Measurements from ENCODE around the gene DNAJC1. TPM values are rescaled to one million over a fixed set of nuclear protein-coding genes. Genes with fewer than 3 reads are reported as not detected.

DNAJC1 gene
- total and polyA plus RNA-seq, 4 donors, result 21.2 to 48.1 (median 32.5) TPM

DNA sequence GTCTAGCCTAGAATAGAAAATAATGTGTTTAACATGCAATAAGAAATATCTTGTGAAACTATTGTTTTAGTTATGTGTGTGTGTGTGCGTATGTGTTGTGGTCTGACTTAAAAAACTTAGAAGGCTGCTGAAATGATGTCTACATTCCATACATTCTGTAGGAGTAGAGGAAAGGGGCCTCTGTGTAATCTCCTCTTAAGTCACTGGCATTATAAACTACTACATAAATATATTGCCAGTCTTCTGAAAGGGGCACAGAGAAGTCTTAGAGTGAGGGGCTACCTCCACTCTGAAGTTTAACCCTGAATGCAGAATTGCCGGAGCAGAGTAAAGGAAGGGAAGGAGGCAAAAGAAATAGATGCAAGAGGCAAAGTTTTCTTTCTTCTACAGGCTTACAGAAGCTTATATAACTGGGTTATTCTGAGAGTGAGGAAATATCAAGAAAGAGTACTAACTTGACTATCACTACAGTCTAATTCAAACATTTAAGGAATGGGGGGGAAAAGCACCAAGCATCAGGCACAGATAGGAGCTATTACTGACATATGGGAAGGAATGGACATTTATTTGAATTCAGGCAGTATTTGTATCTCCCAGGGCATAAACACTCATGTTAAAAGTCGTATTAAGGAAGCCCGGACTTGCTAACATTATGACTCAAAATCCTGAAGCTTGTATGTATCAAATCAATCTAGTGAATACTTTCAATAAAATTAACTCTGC is 75.7 kb downstream of the DNAJC1 start:
- Histone ChIP-seq H3K9me3 (ENCODE audit: control insufficient read depth in 4 of 4, low read length in 3 of 4) (no peaks in the 10 kb centered on the region), H3K4me1 (ENCODE audit: control insufficient read depth in 4 of 4, insufficient read depth in 4 of 4, low read length in 3 of 4) (no peaks in the 10 kb centered on the region), H3K36me3 (ENCODE audit: control insufficient read depth in 4 of 4, insufficient read depth in 3 of 4, low read depth in 1 of 4, low read length in 3 of 4) (no peaks in the 10 kb centered on the region), H3K27me3 (ENCODE audit: control insufficient read depth in 4 of 4, insufficient read depth in 4 of 4, low read length in 3 of 4) (no peaks in the 10 kb centered on the region), H3K9ac (ENCODE audit: low read depth in 1 of 2, low read length in 2 of 2) (no peak overlapping the region), H3K4me3 (ENCODE audit: low read depth in 1 of 3, low read length in 3 of 3) (no peak overlapping the region), H3K27ac (ENCODE audit: low read depth in 1 of 2, low read length in 2 of 2) (no peak overlapping the region)
- TF ChIP-seq MAX (IDR thresholded peaks at IDR 0.05) (no peak), SP1 (IDR thresholded peaks at IDR 0.05) (no peak), EGR1 (IDR thresholded peaks at IDR 0.05; ENCODE audit: low read depth in 2 of 2) (no peak), NR2F2 (IDR thresholded peaks at IDR 0.05) (no peak), JUND (IDR thresholded peaks at IDR 0.05) (no peak), CTCF (IDR thresholded peaks at IDR 0.05; ENCODE audit: low read depth, low read length, missing input control) (no peak), FOXA2 (IDR thresholded peaks at IDR 0.05) (no peak)
- TF ChIP-seq, protein P1, sequence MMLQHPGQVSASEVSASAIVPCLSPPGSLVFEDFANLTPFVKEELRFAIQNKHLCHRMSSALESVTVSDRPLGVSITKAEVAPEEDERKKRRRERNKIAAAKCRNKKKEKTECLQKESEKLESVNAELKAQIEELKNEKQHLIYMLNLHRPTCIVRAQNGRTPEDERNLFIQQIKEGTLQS (IDR thresholded peaks at IDR 0.05), result no peak
- TF ChIP-seq, protein P2, sequence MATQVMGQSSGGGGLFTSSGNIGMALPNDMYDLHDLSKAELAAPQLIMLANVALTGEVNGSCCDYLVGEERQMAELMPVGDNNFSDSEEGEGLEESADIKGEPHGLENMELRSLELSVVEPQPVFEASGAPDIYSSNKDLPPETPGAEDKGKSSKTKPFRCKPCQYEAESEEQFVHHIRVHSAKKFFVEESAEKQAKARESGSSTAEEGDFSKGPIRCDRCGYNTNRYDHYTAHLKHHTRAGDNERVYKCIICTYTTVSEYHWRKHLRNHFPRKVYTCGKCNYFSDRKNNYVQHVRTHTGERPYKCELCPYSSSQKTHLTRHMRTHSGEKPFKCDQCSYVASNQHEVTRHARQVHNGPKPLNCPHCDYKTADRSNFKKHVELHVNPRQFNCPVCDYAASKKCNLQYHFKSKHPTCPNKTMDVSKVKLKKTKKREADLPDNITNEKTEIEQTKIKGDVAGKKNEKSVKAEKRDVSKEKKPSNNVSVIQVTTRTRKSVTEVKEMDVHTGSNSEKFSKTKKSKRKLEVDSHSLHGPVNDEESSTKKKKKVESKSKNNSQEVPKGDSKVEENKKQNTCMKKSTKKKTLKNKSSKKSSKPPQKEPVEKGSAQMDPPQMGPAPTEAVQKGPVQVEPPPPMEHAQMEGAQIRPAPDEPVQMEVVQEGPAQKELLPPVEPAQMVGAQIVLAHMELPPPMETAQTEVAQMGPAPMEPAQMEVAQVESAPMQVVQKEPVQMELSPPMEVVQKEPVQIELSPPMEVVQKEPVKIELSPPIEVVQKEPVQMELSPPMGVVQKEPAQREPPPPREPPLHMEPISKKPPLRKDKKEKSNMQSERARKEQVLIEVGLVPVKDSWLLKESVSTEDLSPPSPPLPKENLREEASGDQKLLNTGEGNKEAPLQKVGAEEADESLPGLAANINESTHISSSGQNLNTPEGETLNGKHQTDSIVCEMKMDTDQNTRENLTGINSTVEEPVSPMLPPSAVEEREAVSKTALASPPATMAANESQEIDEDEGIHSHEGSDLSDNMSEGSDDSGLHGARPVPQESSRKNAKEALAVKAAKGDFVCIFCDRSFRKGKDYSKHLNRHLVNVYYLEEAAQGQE (IDR thresholded peaks at IDR 0.05), result no peak
- DNase-seq (ENCODE audit: low spot score), result no peak
- 94% methylated on average over 4 of the region's 4 CpGs for WGBS

DNA sequence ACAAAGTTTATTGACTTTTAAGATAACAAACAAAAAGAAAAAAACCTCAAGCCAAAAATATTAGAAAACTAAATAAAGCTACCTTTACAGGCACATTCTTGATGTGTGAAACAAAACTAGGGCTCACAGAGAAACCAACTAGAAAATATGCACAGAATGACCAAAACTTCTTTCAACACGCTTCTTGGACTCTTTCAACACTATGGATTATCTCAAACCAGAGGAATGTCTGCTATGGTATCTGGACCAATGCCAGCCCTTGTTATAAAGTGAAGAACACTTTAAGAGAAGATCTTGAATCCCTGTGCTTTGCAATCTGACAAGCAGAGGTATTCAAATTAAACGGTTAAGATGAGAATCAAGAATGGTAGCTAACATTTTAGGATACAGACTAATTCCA is 76.6 kb downstream of the DNAJC1 start:
- H3K36me3 ChIP-seq (ENCODE audit: control insufficient read depth in 4 of 4, insufficient read depth in 3 of 4, low read depth in 1 of 4, low read length in 3 of 4), result no peaks in the 10 kb centered on the region
- TF ChIP-seq EGR1 (IDR thresholded peaks at IDR 0.05; ENCODE audit: low read depth in 2 of 2) (no peak), GABPA (IDR thresholded peaks at IDR 0.05 in 1 of 2, conservative IDR thresholded peaks at IDR 0.05 in 1 of 2) (no peak)
- H3K27me3 ChIP-seq (ENCODE audit: control insufficient read depth in 4 of 4, insufficient read depth in 4 of 4, low read length in 3 of 4), result no peaks in the 10 kb centered on the region
- 79% methylated on average over 2 of the region's 2 CpGs for WGBS
- no peak overlapping the region for H3K4me3 ChIP-seq (ENCODE audit: low read depth in 1 of 3, low read length in 3 of 3)
- H3K4me1 ChIP-seq (ENCODE audit: control insufficient read depth in 4 of 4, insufficient read depth in 4 of 4, low read length in 3 of 4), result no peaks in the 10 kb centered on the region
- H3K27ac ChIP-seq (ENCODE audit: low read depth in 1 of 2, low read length in 2 of 2), result no peak overlapping the region
- H3K9me3 ChIP-seq (ENCODE audit: control insufficient read depth in 4 of 4, low read length in 3 of 4), result no peaks in the 10 kb centered on the region
- DNase-seq (ENCODE audit: low spot score), result no peak
- H3K9ac ChIP-seq (ENCODE audit: low read depth in 1 of 2, low read length in 2 of 2), result no peak overlapping the region

DNA sequence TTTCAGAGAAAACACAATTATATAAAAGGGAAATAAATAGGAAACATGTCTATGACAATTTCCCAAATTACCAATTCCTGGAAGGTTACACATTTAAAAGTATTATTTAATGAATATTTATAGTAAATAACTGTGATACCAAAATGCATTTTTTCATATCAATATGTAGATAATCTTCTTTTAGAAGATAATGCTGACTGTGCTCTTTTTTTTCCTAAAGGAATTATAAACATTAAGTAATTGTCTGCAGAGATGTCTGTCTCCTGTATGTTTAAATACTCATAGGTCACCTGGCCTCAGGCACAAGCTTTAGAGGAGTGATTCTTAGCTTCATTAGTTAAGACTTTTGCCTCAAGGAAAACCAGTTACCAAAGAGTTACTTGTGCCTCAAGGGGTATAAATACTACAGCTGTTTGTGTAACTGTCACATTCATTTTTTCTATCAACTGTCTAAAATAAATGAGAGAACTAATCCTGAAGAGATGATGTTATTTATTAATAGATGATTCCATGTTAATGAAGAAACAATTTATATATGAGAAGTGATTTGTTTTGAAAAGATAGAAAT is 77.1 kb downstream of the DNAJC1 start:
- H3K36me3 ChIP-seq (ENCODE audit: control insufficient read depth in 4 of 4, insufficient read depth in 3 of 4, low read depth in 1 of 4, low read length in 3 of 4), result no peaks in the 10 kb centered on the region
- H3K9me3 ChIP-seq (ENCODE audit: control insufficient read depth in 4 of 4, low read length in 3 of 4), result no peaks in the 10 kb centered on the region
- DNase-seq (ENCODE audit: low spot score), result no peak
- no peak overlapping the region for H3K9ac ChIP-seq (ENCODE audit: low read depth in 1 of 2, low read length in 2 of 2)
- H3K4me3 ChIP-seq (ENCODE audit: low read depth in 1 of 3, low read length in 3 of 3), result no peak overlapping the region
- H3K4me1 ChIP-seq (ENCODE audit: control insufficient read depth in 4 of 4, insufficient read depth in 4 of 4, low read length in 3 of 4), result no peaks in the 10 kb centered on the region
- H3K27ac ChIP-seq (ENCODE audit: low read depth in 1 of 2, low read length in 2 of 2), result no peak overlapping the region
- H3K27me3 ChIP-seq (ENCODE audit: control insufficient read depth in 4 of 4, insufficient read depth in 4 of 4, low read length in 3 of 4), result no peaks in the 10 kb centered on the region
- no peak for TF ChIP-seq RXRA (IDR thresholded peaks at IDR 0.05)
- no peak for TF ChIP-seq FOXA2 (IDR thresholded peaks at IDR 0.05)
- TF ChIP-seq MAX (IDR thresholded peaks at IDR 0.05), result no peak
- no peak for TF ChIP-seq GABPA (IDR thresholded peaks at IDR 0.05 in 1 of 2, conservative IDR thresholded peaks at IDR 0.05 in 1 of 2)
- no peak for TF ChIP-seq SP1 (IDR thresholded peaks at IDR 0.05)
- TF ChIP-seq ZBTB33 (IDR thresholded peaks at IDR 0.05), result no peak
- no peak for TF ChIP-seq CTCF (IDR thresholded peaks at IDR 0.05; ENCODE audit: low read depth, low read length, missing input control)

Data from liver (tissue), 9 donors.